IMR-90 (cell line): ENCODE data around the gene ZFYVE1. TPM values are rescaled to one million over a fixed set of nuclear protein-coding genes. Genes with fewer than 3 reads are reported as not detected.
A peak's percentile ranks its signal among the peaks of the same experiment; 100 is the strongest.

Source experiments
- ATAC-seq: fragments of 200-7000 bp; cut with Tn5 transposase; 2 replicates; pipeline ENCODE4 v1.9.1; 2020; ENCODE audit warnings: low read depth, mild to moderate bottlenecking, moderate library complexity
- BruUV-seq: library from RNA; stranded (reverse); fragments of 400-500 nt; replicated peaks from 2 replicates; lab custom pipeline; 2021; lab: Mats Ljungman, UMichigan
- CTCF ChIA-PET: fragments of 300-600 bp; formaldehyde crosslinking; extraction: SDS; loops from one replicate; lab custom pipeline; 2021; ENCODE audit warnings: antibody characterized with exemption; lab: Yijun Ruan, JAX
- POLR2A ChIA-PET: fragments of 300-600 bp; sonication (Branson Sonifier 250); formaldehyde crosslinking; loops from one replicate; lab custom pipeline; 2022; ENCODE audit warnings: antibody characterized with exemption; ENCODE audit not compliant: unreplicated experiment; lab: Charles Lee
- DNase-seq: peaks from one replicate; pipeline ENCODE4 v3.0.0; 2013
- H2AFZ ChIP-seq: replicated peaks from 2 replicates; pipeline ENCODE3; 2013; ENCODE audit warnings: low read length, mild to moderate bottlenecking; ENCODE audit not compliant: poor library complexity
- H2AK5ac ChIP-seq: 2 replicates; pipeline ENCODE4 v1.6.1; 2013; ENCODE audit warnings: low read depth, low read length, inconsistent platforms
- H2AK9ac ChIP-seq: replicated peaks from 2 replicates; pipeline ENCODE3; 2013; ENCODE audit warnings: mild to moderate bottlenecking, low read depth, low read length, moderate library complexity; ENCODE audit not compliant: poor library complexity
- H2BK120ac ChIP-seq: 2 replicates; pipeline ENCODE4 v1.6.1; 2013; ENCODE audit warnings: low read depth, low read length, inconsistent platforms
- H2BK15ac ChIP-seq: 3 replicates; pipeline ENCODE4 v1.6.1; 2013; ENCODE audit warnings: low read depth, low read length, inconsistent platforms
- H2BK20ac ChIP-seq: 2 replicates; pipeline ENCODE4 v1.6.1; 2013; ENCODE audit warnings: low read depth, mild to moderate bottlenecking, inconsistent platforms, low read length, moderate library complexity
- H2BK5ac ChIP-seq: 2 replicates; pipeline ENCODE4 v1.6.1; 2013; ENCODE audit warnings: mild to moderate bottlenecking, low read depth, low read length, inconsistent platforms; ENCODE audit not compliant: poor library complexity, severe bottlenecking
- H3K14ac ChIP-seq: replicated peaks from 2 replicates; pipeline ENCODE4 v1.6.1; 2013; ENCODE audit warnings: low read depth, low read length, inconsistent platforms
- H3K18ac ChIP-seq: 2 replicates; pipeline ENCODE4 v1.6.1; 2013; ENCODE audit warnings: low read depth, low read length, control low read depth
- H3K23ac ChIP-seq: 2 replicates; pipeline ENCODE4 v1.6.1; 2013; ENCODE audit warnings: low read depth, low read length, inconsistent platforms
- H3K27ac ChIP-seq: 2 replicates; pipeline ENCODE4 v1.5.1; 2013; ENCODE audit warnings: mild to moderate bottlenecking, control low read depth, low read length; ENCODE audit not compliant: insufficient read depth
- H3K27me3 ChIP-seq: 2 replicates; pipeline ENCODE4 v1.6.1; 2013; ENCODE audit warnings: low read length; ENCODE audit not compliant: control insufficient read depth, insufficient read depth
- H3K36me3 ChIP-seq: 2 replicates; pipeline ENCODE4 v1.6.1; 2013; ENCODE audit warnings: low read length, mixed read lengths; ENCODE audit not compliant: control insufficient read depth, insufficient read depth
- H3K4ac ChIP-seq: 2 replicates; pipeline ENCODE4 v1.6.1; 2013; ENCODE audit warnings: low read depth, low read length, inconsistent platforms
- H3K4me1 ChIP-seq: 2 replicates; pipeline ENCODE4 v1.6.1; 2013; ENCODE audit warnings: low read length, mixed read lengths; ENCODE audit not compliant: control insufficient read depth, insufficient read depth
- H3K4me2 ChIP-seq: 2 replicates; pipeline ENCODE4 v1.6.1; 2013; ENCODE audit warnings: low read depth, mild to moderate bottlenecking, control low read depth, low read length, moderate library complexity
- H3K4me3 ChIP-seq: 2 replicates; pipeline ENCODE4 v1.5.1; 2013; ENCODE audit warnings: low read depth, mild to moderate bottlenecking, control low read depth, low read length, moderate library complexity; ENCODE audit not compliant: insufficient read depth
- H3K56ac ChIP-seq: 2 replicates; pipeline ENCODE4 v1.6.1; 2013; ENCODE audit warnings: low read length, inconsistent platforms; ENCODE audit not compliant: insufficient read depth; ENCODE audit errors: extremely low read depth
- H3K79me1 ChIP-seq, 2 experiments: 2 replicates each; pipeline ENCODE4 v1.6.1; 2013; ENCODE audit warnings: low read length in 2 of 2, inconsistent platforms in 1 of 2, low read depth in 1 of 2
- H3K9ac ChIP-seq: 2 replicates; pipeline ENCODE4 v1.6.1; 2013; ENCODE audit warnings: low read depth, low read length, control low read depth
- H3K9me1 ChIP-seq: 2 replicates; pipeline ENCODE4 v1.6.1; 2013; ENCODE audit warnings: low read length, inconsistent platforms; ENCODE audit not compliant: insufficient read depth
- H3K9me3 ChIP-seq: 2 replicates; pipeline ENCODE4 v1.6.1; 2013; ENCODE audit warnings: low read length; ENCODE audit not compliant: control insufficient read depth, insufficient read depth
- H4K20me1 ChIP-seq: 2 replicates; pipeline ENCODE4 v1.6.1; 2013; ENCODE audit warnings: low read length, inconsistent platforms; ENCODE audit not compliant: insufficient read depth
- H4K5ac ChIP-seq: 2 replicates; pipeline ENCODE4 v1.6.1; 2013; ENCODE audit warnings: mild to moderate bottlenecking, low read depth, low read length, control low read depth
- H4K8ac ChIP-seq, 2 experiments: 2 replicates each; pipeline ENCODE4 v1.6.1; 2013; ENCODE audit warnings: low read depth in 2 of 2, low read length in 2 of 2, control low read depth in 1 of 2, inconsistent platforms in 1 of 2
- H4K91ac ChIP-seq: 2 replicates; pipeline ENCODE4 v1.6.1; 2013; ENCODE audit warnings: low read depth, low read length, inconsistent platforms; ENCODE audit not compliant: insufficient read depth
- BHLHE40 ChIP-seq: fragments of 150-350 bp; IDR thresholded peaks from 2 replicates; pipeline ENCODE4 v1.6.1; 2016; ENCODE audit warnings: mild to moderate bottlenecking, low read depth, low read length
- CEBPB ChIP-seq: IDR thresholded peaks from 2 replicates; pipeline ENCODE4 v1.6.1; 2012; ENCODE audit warnings: low read depth, low read length, improper control_type of control experiment
- CTCF ChIP-seq: conservative IDR thresholded peaks from 2 replicates; pipeline ENCODE4 v1.5.1; 2012; ENCODE audit warnings: mild to moderate bottlenecking, low read depth, low read length, improper control_type of control experiment
- MXI1 ChIP-seq: IDR thresholded peaks from 2 replicates; pipeline ENCODE4 v1.6.1; 2012; ENCODE audit warnings: low read depth, mild to moderate bottlenecking, low read length, moderate library complexity, borderline replicate concordance
- RCOR1 ChIP-seq: IDR thresholded peaks from 2 replicates; pipeline ENCODE4 v1.6.1; 2012; ENCODE audit warnings: mild to moderate bottlenecking, low read length, improper control_type of control experiment; ENCODE audit not compliant: insufficient replicate concordance
- WGBS, 2 experiments: methylation state at CpG; one replicate each; pipeline versions ENCODE4 v1.1.5 to v1.1.7; 2013; ENCODE audit warnings: missing lambda C conversion rate in 2 of 2; ENCODE audit not compliant: insufficient read length in 1 of 2; ENCODE audit errors: extremely low coverage in 2 of 2; 5-methylcytosine and 5-hydroxymethylcytosine counted together
- dilution Hi-C: fragments of 300-500 bp; cut with HindIII; formaldehyde crosslinking; loops from one replicate; pipeline ENCODE4 v1.14.3; 2018; ENCODE audit warnings: low sequenced_read_pairs; ENCODE audit not compliant: unreplicated experiment
- in situ Hi-C: fragments of 300-500 bp; cut with MboI; formaldehyde crosslinking; loops from 3 replicates; pipeline ENCODE4 v1.14.3; 2019; ENCODE audit warnings: low sequenced_read_pairs, inconsistent platforms, mixed read lengths
- intact Hi-C: fragments of 100-400 bp; cut with micrococcal nuclease; formaldehyde crosslinking; loops from 2 replicates; pipeline ENCODE4 v1.10.0; 2022
- microRNA-seq, 2 experiments: library from miRNA; stranded (forward) in 1 of 2; unstranded in 1 of 2; fragments of 10-50 nt in 1 of 2; fragments of <30 nt in 1 of 2; gene quantifications in 1 of 2; microRNA quantifications in 1 of 2; one replicate each; pipeline versions ENCODE3 to v1.1.0; 2013 to 2020; ENCODE audit not compliant: insufficient read depth in 1 of 2, insufficient read length in 1 of 2, unreplicated experiment in 1 of 2
- polyA plus RNA-seq, 3 experiments: library from polyadenylated mRNA; depleted of rRNA; stranded (reverse); fragments of >200 nt; gene quantifications; 2 replicates each; pipeline ENCODE4 v1.2.3, GENCODE V29; 2012; ENCODE audit warnings: low replicate concordance in 1 of 3
- small RNA-seq, 5 experiments: library from RNA; depleted of rRNA; stranded (forward); fragments of <200 nt; gene quantifications; one replicate each; pipeline ENCODE3, GENCODE V24; 2012
- total RNA-seq: library from RNA; depleted of rRNA; stranded (reverse); fragments of >200 nt; gene quantifications from 2 replicates; pipeline ENCODE4 v1.2.3, GENCODE V29; 2012; rRNA removed

The ZFYVE1 gene
- total and polyA plus RNA-seq, 2 of the 4 experiments (the other 2 are of a cell fraction) = 12.2 to 14.2 TPM

- H3K18ac ChIP-seq = no peak overlapping the region
- H4K20me1 ChIP-seq = no peaks in the 10 kb centered on the region
- H3K27me3 ChIP-seq = no peaks in the 10 kb centered on the region; the same call in 1 of the 2 replicates
- peaks cover 2% of the 10 kb centered on the region; the same call in 1 of the 2 replicates for H3K4me1 ChIP-seq
- peak overlapping the region; percentile 20 for H2AK9ac ChIP-seq
- H3K9ac ChIP-seq = no peak overlapping the region
- dilution Hi-C loops = no loop called here
- no CpG with 5 or more reads among the region's 2 CpGs for WGBS, 2 experiments
- H3K14ac ChIP-seq = no peak overlapping the region
- H3K4ac ChIP-seq = no peak overlapping the region
- in situ Hi-C loops = no loop called here
- no peak overlapping the region for H2BK120ac ChIP-seq
- no peaks in the 10 kb centered on the region; the same call in 1 of the 2 replicates for H3K9me1 ChIP-seq
- H3K4me3 ChIP-seq = no peak overlapping the region
- no peaks in the 10 kb centered on the region for H3K79me1 ChIP-seq
- H3K27ac ChIP-seq = no peak overlapping the region
- no peak overlapping the region for H2AFZ ChIP-seq
- no peak for TF ChIP-seq BHLHE40
- 0 out of 2 replicates have a peak, but pooled peaks have one; percentile 11 for TF ChIP-seq CTCF
- TF ChIP-seq CEBPB = no peak
- TF ChIP-seq MXI1 = no peak
- no peak for TF ChIP-seq RCOR1
- no peak overlapping the region for H3K56ac ChIP-seq
- no peak overlapping the region for H3K4me2 ChIP-seq
- no peaks in the 10 kb centered on the region for H3K36me3 ChIP-seq
- no peak overlapping the region for H2BK15ac ChIP-seq
- no peak overlapping the region for H3K23ac ChIP-seq
- H3K9me3 ChIP-seq = no peaks in the 10 kb centered on the region
- no peak overlapping the region for H4K8ac ChIP-seq
- ChIA-PET POLR2A (no interaction called here), CTCF (interaction anchor here (0.6 to 1.5 kb wide), 2 partner anchors 29 to 406 kb away, joined by 3 to 4 read pairs; no protein-coding TSS in a partner anchor)
- DNase-seq (no peak), ATAC-seq (no peak)
- H2BK5ac ChIP-seq = no peak overlapping the region
- H2AK5ac ChIP-seq = no peak overlapping the region
- H4K5ac ChIP-seq = no peak overlapping the region
- BruUV-seq = no TSS peak
- H4K91ac ChIP-seq = no peak overlapping the region
- intact Hi-C loops = no loop called here
- no peak overlapping the region for H2BK20ac ChIP-seq
These were observed 106.9 kb downstream of the ZFYVE1 start for GRCh38 chr14:72920008-72920407.

Small RNA genes lying within 50 kb of the gene (microRNA-seq; reads per million reads assigned to microRNA genes)
- not detected for gene RN7SL586P (ENCODE audit: insufficient read depth, insufficient read length)

Small RNA genes lying within 50 kb of the gene (small RNA-seq; reads per million reads assigned to genes)
- 0 reads per million in 5 experiments for gene RN7SL586P

Other genes with a start within 250 kb of the ZFYVE1 start
- gene DPF3, start 133.0 kb downstream of the ZFYVE1 start, total RNA-seq = 32.8 and 48.9 TPM in 2 replicates
- gene DPF3, start 133.0 kb downstream of the ZFYVE1 start, polyA plus RNA-seq (2012; rRNA removed) = 30.5 and 37.7 TPM in 2 replicates
- 24.7 and 29.4 TPM in 2 replicates for gene DCAF4, start 100.6 kb downstream of the ZFYVE1 start, total RNA-seq
- gene DCAF4, start 100.6 kb downstream of the ZFYVE1 start, polyA plus RNA-seq (2012; rRNA removed) = 22.8 and 28.8 TPM in 2 replicates
- gene RBM25, start 31.4 kb upstream of the ZFYVE1 start, total RNA-seq = 32.3 and 46.1 TPM in 2 replicates
- 26.6 and 32.9 TPM in 2 replicates for gene RBM25, start 31.4 kb upstream of the ZFYVE1 start, polyA plus RNA-seq (2012; rRNA removed)
- 62.7 and 66.4 TPM in 2 replicates for gene PSEN1, start 109.4 kb upstream of the ZFYVE1 start, total RNA-seq
- gene PSEN1, start 109.4 kb upstream of the ZFYVE1 start, polyA plus RNA-seq (2012; rRNA removed) = 11.7 and 14.8 TPM in 2 replicates
- 0.28 and 0.36 TPM in 2 replicates for gene PAPLN, start 210.4 kb upstream of the ZFYVE1 start, total RNA-seq
- gene PAPLN, start 210.4 kb upstream of the ZFYVE1 start, polyA plus RNA-seq (2012; rRNA removed) = 0.83 and 1.2 TPM in 2 replicates